Measurements from ENCODE around the gene SLC25A25. TPM values are rescaled to one million over a fixed set of nuclear protein-coding genes. Genes with fewer than 3 reads are reported as not detected.
"Not testable (repeated sequence)": the region's sequence is repeated elsewhere in the genome, so short reads cannot be mapped to it uniquely, and the experiment has no call there.

SLC25A25 gene
- total RNA-seq, 1 experiment from 2014 or later: 23.7 TPM

DNA sequence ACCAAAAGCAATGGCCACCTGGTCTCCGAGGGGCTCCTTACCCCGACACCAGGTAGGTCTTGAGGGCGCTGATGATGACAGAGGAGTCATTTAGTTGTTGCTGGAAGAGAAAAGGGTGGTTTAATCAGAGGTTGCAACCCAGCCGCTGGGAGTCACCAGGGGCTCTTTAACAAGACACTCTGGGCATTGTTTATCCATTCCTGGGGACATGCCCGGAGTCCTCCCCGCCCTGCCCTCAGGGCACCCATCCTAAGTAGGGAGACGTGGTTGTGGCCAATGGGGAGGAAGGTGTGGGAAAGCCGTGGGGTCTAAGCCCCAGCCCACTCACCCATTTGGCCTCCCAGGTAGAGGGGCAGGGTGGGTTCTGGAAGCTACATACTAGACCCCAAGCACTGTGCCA is 56.4 kb downstream of the SLC25A25 start:
- DNase-seq: peak; percentile 9
- peaks cover 6% of the 10 kb centered on the region for H3K27me3 ChIP-seq (ENCODE audit: control insufficient read depth, insufficient read depth, low read length)
- no peak overlapping the region for H3K4me3 ChIP-seq (ENCODE audit: insufficient read depth, low read depth, low read length)
- H3K36me3 ChIP-seq (replicated peaks; ENCODE audit: control insufficient read depth, insufficient read depth, low read length): peaks cover 20% of the 10 kb centered on the region

GRCh38 chr9:128124873-128125579 is 57.0 kb downstream of the SLC25A25 start:
- H3K36me3 ChIP-seq (replicated peaks; ENCODE audit: control insufficient read depth, insufficient read depth, low read length): peaks cover 20% of the 10 kb centered on the region

GRCh38 chr9:128125580-128126354 is 57.7 kb downstream of the SLC25A25 start:
- Histone ChIP-seq H3K27me3 (ENCODE audit: control insufficient read depth, insufficient read depth, low read length) (peaks cover 6% of the 10 kb centered on the region), H3K4me3 (ENCODE audit: insufficient read depth, low read depth, low read length) (no peak overlapping the region), H3K36me3 (replicated peaks; ENCODE audit: control insufficient read depth, insufficient read depth, low read length) (peaks cover 20% of the 10 kb centered on the region)
- DNase-seq: peak; percentile 26

More at GRCh38 chr9:128124873-128125579, 57.0 kb downstream of the SLC25A25 start:
- DNase-seq: peak; percentile 88
- H3K27me3 ChIP-seq (ENCODE audit: control insufficient read depth, insufficient read depth, low read length): peaks cover 6% of the 10 kb centered on the region
- H3K4me3 ChIP-seq (ENCODE audit: insufficient read depth, low read depth, low read length): no peak overlapping the region

DNA sequence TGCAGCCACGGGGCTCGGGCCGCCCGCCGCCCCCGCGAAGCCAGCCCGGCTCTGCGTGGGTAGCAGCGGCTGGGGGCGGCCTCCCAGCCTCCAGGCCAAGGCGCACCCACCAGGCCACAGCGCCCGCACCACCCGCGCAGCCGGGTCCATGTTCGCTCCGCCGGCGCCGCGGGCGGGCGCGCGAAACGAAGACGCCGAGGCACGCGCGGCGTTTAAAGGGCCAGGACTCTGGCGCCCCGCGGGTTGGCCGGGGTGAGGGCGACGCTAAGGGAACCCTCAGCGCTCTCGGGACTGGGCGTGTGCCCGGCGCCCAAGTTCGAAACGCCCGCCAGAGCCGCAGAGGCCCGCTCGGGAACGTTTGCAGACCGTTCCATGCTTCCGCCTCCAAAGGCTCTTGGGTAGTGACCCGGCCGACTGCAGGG is 59.5 kb downstream of the SLC25A25 start, which contains the start of gene PTGES2:
Gene PTGES2 (minus strand): TSS at position 162 of the 422 bp plus-strand sequence. CDS start 12 bp downstream, at position 150.
- peak; percentile 89 for DNase-seq
- H3K4me3 ChIP-seq (ENCODE audit: insufficient read depth, low read depth, low read length): peak within 1 kb of the TSS; percentile 71
- peaks cover 12% of the 10 kb centered on the region for H3K36me3 ChIP-seq (replicated peaks; ENCODE audit: control insufficient read depth, insufficient read depth, low read length)
- peaks cover 6% of the 10 kb centered on the region for H3K27me3 ChIP-seq (ENCODE audit: control insufficient read depth, insufficient read depth, low read length)

DNA sequence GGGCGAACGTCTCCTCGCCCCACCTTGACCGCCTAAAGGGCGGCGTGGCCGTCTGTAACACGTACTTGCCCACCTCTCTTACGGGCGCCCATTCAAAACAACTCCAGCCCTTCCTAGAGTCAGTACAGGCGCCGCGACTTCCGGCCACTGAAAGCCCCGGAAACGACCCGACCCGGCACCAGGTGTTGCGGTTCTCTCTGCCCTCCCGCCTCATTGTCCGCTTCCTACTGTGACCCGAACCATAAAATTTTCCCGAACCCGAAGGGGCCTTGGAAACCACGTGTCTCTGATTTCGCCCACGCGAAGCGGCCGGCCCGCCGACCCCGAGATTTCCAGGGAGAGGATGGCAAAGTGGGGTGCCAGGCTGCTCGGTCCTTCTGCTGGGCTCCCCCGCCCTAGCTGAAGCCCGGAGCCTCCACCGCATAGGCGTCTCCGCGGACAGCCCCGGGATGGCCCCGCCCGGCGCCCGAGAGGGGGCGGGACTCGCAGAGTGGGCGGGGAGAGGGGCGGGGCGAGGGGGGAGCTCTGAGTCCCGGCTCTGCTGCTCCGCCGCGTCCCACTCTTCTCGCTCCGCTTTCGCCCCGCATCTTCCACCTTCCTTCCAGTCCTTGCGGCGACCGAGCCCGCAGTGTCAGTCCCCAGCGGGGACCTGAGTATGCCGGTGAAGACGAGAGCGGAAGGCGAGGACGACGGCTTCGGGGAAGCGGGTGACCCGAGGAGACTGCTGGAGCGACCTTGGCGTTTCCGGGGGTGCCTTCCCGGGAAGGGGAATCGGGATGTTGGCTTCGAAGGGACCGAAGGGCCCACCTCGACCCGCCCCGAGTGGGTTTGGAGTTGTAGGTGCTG is 60.2 kb downstream of the SLC25A25 start:
- H3K36me3 ChIP-seq (replicated peaks; ENCODE audit: control insufficient read depth, insufficient read depth, low read length): peaks cover 9% of the 10 kb centered on the region
- peak; percentile 98 for DNase-seq
- peaks cover 6% of the 10 kb centered on the region for H3K27me3 ChIP-seq (ENCODE audit: control insufficient read depth, insufficient read depth, low read length)
- peak overlapping the region; percentile 71 for H3K4me3 ChIP-seq (ENCODE audit: insufficient read depth, low read depth, low read length)

DNA sequence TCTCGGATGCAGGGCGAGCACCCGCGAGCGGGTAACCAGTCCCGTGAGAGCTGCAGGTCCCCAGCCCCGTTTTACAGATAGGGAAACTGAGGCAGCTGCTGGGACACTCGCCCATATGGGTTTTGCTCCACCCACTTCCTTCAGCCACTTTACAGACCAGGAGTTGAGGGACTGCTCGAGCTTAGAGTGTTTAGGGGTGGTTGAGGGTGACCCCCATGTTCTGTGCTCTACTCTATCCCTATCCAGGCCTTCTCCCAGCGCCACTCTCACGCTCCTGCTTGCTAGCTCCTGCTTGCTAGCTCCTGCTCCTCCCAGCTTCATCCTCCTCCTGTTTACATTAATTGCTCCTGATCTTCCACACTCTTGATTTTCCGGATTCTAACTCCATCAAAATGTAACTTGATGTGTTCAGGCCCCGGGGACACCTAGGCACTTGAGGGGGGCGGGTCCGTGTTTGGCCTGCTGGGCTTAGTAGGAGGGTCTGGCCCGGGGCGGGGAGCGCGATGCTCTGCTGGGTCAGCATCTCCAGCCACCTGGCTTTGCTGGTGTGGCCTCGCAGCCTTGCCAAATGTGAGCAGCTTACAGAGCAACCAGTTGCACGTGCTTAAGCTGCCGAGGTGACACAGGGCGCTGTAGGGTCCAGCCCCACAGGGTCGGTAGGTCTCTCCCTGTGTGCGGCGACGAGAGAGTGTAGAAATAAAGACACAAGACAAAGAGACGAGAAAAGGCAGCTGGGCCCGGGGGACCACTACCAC is 61.0 kb downstream of the SLC25A25 start:
- Histone ChIP-seq H3K27me3 (ENCODE audit: control insufficient read depth, insufficient read depth, low read length) (peaks cover 6% of the 10 kb centered on the region), H3K4me3 (ENCODE audit: insufficient read depth, low read depth, low read length) (peak overlapping the region; percentile 71), H3K36me3 (replicated peaks; ENCODE audit: control insufficient read depth, insufficient read depth, low read length) (peaks cover 7% of the 10 kb centered on the region)
- peak; percentile 43 for DNase-seq

- not testable (repeated sequence) for H3K36me3 ChIP-seq (replicated peaks; ENCODE audit: control insufficient read depth, insufficient read depth, low read length); H3K4me3 ChIP-seq (ENCODE audit: insufficient read depth, low read depth, low read length); H3K27me3 ChIP-seq (ENCODE audit: control insufficient read depth, insufficient read depth, low read length); DNase-seq
These were observed 62.1 kb downstream of the SLC25A25 start for GRCh38 chr9:128129976-128130590.

GRCh38 chr9:128130651-128131050 is 62.6 kb downstream of the SLC25A25 start:
- H3K27me3 ChIP-seq (ENCODE audit: control insufficient read depth, insufficient read depth, low read length); DNase-seq; H3K36me3 ChIP-seq (replicated peaks; ENCODE audit: control insufficient read depth, insufficient read depth, low read length); H3K4me3 ChIP-seq (ENCODE audit: insufficient read depth, low read depth, low read length): not testable (repeated sequence)

- H3K27me3 ChIP-seq (ENCODE audit: control insufficient read depth, insufficient read depth, low read length); DNase-seq; H3K36me3 ChIP-seq (replicated peaks; ENCODE audit: control insufficient read depth, insufficient read depth, low read length); H3K4me3 ChIP-seq (ENCODE audit: insufficient read depth, low read depth, low read length): not testable (repeated sequence)
These were observed 63.3 kb downstream of the SLC25A25 start for GRCh38 chr9:128131346-128131745.

- H3K27me3 ChIP-seq (ENCODE audit: control insufficient read depth, insufficient read depth, low read length); DNase-seq: not testable (repeated sequence)
These were observed 64.1 kb downstream of the SLC25A25 start for GRCh38 chr9:128132139-128132538.

DNA sequence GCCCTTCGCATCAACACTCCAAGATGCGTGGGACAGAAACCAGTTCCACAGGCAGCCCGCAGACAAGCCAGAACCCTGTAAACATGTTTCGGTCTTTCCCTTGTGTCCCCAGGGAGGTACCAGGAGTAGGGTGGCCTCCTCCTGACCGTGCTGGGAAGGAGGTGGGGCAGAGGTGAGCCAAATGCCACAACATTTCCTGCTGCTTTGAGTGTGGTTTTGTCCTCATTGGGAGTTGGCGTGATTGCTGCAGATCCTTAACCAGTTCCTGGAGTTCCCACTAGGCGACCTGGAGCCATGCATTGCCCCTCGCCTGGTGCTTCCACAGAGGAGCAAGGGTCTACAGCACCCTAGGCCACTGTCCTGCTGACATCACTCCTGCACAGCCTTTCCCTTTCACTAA is 67.5 kb downstream of the SLC25A25 start:
- H3K4me3 ChIP-seq (ENCODE audit: insufficient read depth, low read depth, low read length); H3K36me3 ChIP-seq (replicated peaks; ENCODE audit: control insufficient read depth, insufficient read depth, low read length); H3K27me3 ChIP-seq (ENCODE audit: control insufficient read depth, insufficient read depth, low read length): not testable (repeated sequence)
- peak; percentile 13 for DNase-seq

More at GRCh38 chr9:128132139-128132538, 64.1 kb downstream of the SLC25A25 start:
- not testable (repeated sequence) for H3K4me3 ChIP-seq (ENCODE audit: insufficient read depth, low read depth, low read length); H3K36me3 ChIP-seq (replicated peaks; ENCODE audit: control insufficient read depth, insufficient read depth, low read length)

DNA sequence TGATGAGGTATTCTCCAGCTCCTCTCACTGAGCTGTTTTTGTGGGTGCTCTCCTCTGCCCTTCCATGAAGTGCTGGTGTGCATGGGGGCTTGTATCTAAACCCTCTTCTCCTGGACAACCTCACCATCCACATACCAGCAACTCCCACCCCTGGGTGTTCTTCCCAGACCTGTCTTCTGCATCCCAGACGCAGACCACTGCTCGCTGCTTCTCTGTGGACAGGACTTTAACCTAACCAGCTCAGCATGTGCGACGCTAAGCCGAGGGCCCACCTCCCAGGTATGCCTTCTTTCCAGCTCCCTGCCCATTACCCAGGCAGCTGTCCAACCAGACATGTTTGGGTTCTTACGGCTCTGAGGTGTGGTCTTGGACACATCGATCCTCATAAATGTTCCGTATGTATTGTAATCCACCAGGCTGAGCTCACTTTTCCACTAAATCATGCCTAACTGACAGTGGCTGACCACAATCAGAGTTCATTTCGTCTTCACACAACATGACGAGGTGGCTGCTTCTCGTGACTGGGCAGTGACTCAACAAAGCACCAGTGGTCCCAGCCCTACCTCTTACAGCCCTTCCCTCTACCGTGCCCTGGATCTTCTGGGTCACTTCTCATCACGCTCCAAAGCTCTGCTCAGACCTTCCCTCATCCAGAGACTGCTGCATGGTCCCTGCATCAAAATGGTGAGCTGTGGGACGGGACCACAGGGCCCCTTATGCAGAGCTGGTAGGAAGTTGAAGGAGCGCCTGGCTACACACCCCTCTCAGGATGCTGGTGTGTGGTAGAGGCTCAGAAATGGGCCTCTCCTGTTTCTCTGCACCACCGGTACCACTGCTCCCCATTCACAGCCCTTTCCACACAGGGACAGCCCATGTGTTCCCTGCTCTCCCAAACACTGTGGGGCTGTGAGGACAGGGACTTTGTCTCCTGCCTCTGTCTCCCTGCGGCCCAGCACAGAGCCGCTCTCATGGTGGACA is 69.1 kb downstream of the SLC25A25 start:
- Histone ChIP-seq H3K4me3 (ENCODE audit: insufficient read depth, low read depth, low read length) (no peak overlapping the region), H3K36me3 (replicated peaks; ENCODE audit: control insufficient read depth, insufficient read depth, low read length) (no peaks in the 10 kb centered on the region), H3K27me3 (ENCODE audit: control insufficient read depth, insufficient read depth, low read length) (0 out of 2 replicates have a peak, but pooled peaks cover 1% of the 10 kb centered on the region)
- peak; percentile 13 for DNase-seq
